ENCODE measurements around the gene ASRGL1.

GRCh38 chr11:62401811-62402210, 64.6 kb downstream of the ASRGL1 start:
- TF ChIP-seq CTCF (conservative IDR thresholded peaks at IDR 0.05): no peak
- TF ChIP-seq ZFX (IDR thresholded peaks at IDR 0.05): no peak

Measured in C4-2B (cell line).